Measurements from ENCODE around the gene SLC17A4. TPM values are rescaled to one million over a fixed set of nuclear protein-coding genes. Genes with fewer than 3 reads are reported as not detected.

SLC17A4 gene
- polyA plus RNA-seq, 2 of the 4 experiments (the other 2 are of a cell fraction) = 0.04 to 0.05 TPM

GRCh38 chr6:25750906-25751305 is 3.6 kb upstream of the SLC17A4 start (continued):
- TF ChIP-seq TP53 (CRISPR knock-in tag; IDR thresholded peaks at IDR 0.05) (no peak), ZFP36 (IDR thresholded peaks at IDR 0.05; ENCODE audit: borderline replicate concordance, partially characterized antibody) (no peak)

GRCh38 chr6:25753079-25753478 is 1.5 kb upstream of the SLC17A4 start:
- no peak overlapping the region for H3K4me2 ChIP-seq
- CTCF ChIA-PET = interaction anchor here (0.6 kb wide), 1 partner anchor 36 kb away, joined by 3 read pairs; no protein-coding TSS in a partner anchor
- no peak overlapping the region for H3K4me3 ChIP-seq
- no peak overlapping the region for H3K27ac ChIP-seq
- ATAC-seq = no peak
- POLR2A ChIA-PET = no interaction called here
- TF ChIP-seq JUN (IDR thresholded peaks at IDR 0.05) (no peak), EHF (CRISPR knock-in tag; IDR thresholded peaks at IDR 0.05) (no peak), TFCP2L1 (CRISPR knock-in tag; IDR thresholded peaks at IDR 0.05) (no peak), RFX5 (IDR thresholded peaks at IDR 0.05) (no peak), PHF8 (IDR thresholded peaks at IDR 0.05; ENCODE audit: borderline replicate concordance, low read depth) (no peak), CBX8 (IDR thresholded peaks at IDR 0.05) (no peak), ZC3H11A (IDR thresholded peaks at IDR 0.05) (no peak), MAFK (IDR thresholded peaks at IDR 0.05; ENCODE audit: partially characterized antibody) (no peak), MAZ (IDR thresholded peaks at IDR 0.05; ENCODE audit: borderline replicate concordance, low read depth, low read length) (no peak), MYC (IDR thresholded peaks at IDR 0.05; ENCODE audit: borderline replicate concordance, low read length) (no peak), NPAS2 (CRISPR knock-in tag; IDR thresholded peaks at IDR 0.05; ENCODE audit: borderline replicate concordance) (no peak), FOXS1 (CRISPR knock-in tag; IDR thresholded peaks at IDR 0.05) (no peak), HDAC2 (IDR thresholded peaks at IDR 0.05) (no peak), TP53 (CRISPR knock-in tag; IDR thresholded peaks at IDR 0.05) (no peak)
- TF ChIP-seq, protein P1, sequence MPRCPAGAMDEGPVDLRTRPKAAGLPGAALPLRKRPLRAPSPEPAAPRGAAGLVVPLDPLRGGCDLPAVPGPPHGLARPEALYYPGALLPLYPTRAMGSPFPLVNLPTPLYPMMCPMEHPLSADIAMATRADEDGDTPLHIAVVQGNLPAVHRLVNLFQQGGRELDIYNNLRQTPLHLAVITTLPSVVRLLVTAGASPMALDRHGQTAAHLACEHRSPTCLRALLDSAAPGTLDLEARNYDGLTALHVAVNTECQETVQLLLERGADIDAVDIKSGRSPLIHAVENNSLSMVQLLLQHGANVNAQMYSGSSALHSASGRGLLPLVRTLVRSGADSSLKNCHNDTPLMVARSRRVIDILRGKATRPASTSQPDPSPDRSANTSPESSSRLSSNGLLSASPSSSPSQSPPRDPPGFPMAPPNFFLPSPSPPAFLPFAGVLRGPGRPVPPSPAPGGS (IDR thresholded peaks at IDR 0.05) = no peak
- no peaks in the 10 kb centered on the region for H3K9me3 ChIP-seq
- FAIRE-seq = no peak
- DNase-seq (ENCODE audit: low read depth in 1 of 2, low spot score in 1 of 2) = no peak
- 0 out of 3 replicates have a peak, but pooled peaks cover 3% of the 10 kb centered on the region for H3K4me1 ChIP-seq

DNA sequence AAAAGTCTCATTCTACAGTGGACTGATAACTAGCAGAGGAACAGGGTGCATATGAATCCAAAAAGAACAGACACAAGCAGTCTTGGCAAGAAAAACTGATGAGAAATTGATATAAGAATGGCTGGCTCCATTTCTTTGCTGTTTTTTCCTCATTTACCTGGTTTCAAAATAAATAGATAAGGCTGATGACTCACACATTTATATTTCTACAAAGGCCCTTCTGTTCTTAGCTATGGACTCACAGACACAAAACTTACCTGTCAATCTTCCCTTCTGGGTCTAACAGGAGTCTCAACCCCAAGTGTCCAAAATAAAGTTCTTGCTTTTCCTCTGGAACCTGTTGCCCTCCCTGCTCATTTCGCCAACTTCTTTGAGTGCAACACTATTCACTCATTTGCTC is 941 bp downstream of the SLC17A4 start:
- CTCF ChIA-PET = no interaction called here
- ATAC-seq (no peak), DNase-seq (ENCODE audit: low read depth in 1 of 2, low spot score in 1 of 2) (no peak), FAIRE-seq (no peak)
- H3K4me3 ChIP-seq = no peak overlapping the region
- TF ChIP-seq HOXB5 (CRISPR knock-in tag; IDR thresholded peaks at IDR 0.05) (no peak), FOSL2 (IDR thresholded peaks at IDR 0.05) (no peak), FOSL2 (CRISPR knock-in tag; IDR thresholded peaks at IDR 0.05) (0 out of 2 replicates have a peak, but pooled peaks have one; percentile 10)
- 95% methylated on average over 1 of the region's 1 CpG for WGBS (ENCODE audit: missing lambda C conversion rate)
- H3K9me3 ChIP-seq = no peaks in the 10 kb centered on the region
- POLR2A ChIA-PET = no interaction called here
- no peak overlapping the region for H3K27ac ChIP-seq
- H3K4me2 ChIP-seq = no peak overlapping the region
- 0 out of 3 replicates have a peak, but pooled peaks cover 3% of the 10 kb centered on the region for H3K4me1 ChIP-seq

- DNase-seq (ENCODE audit: low read depth in 1 of 2, low spot score in 1 of 2) = no peak
- no peak for FAIRE-seq
- WGBS (ENCODE audit: missing lambda C conversion rate) = 65% methylated on average over 9 of the region's 9 CpGs
- Histone ChIP-seq H3K4me3 (no peak overlapping the region), H3K27ac (no peak overlapping the region), H3K4me2 (no peak overlapping the region), H3K4me1 (0 out of 3 replicates have a peak, but pooled peaks cover 3% of the 10 kb centered on the region), H3K9me3 (no peaks in the 10 kb centered on the region)
- ChIA-PET CTCF (no interaction called here), POLR2A (no interaction called here)
- ATAC-seq = no peak
- TF ChIP-seq CHD4 (IDR thresholded peaks at IDR 0.05; ENCODE audit: borderline replicate concordance) = no peak
- TF ChIP-seq EHMT2 (IDR thresholded peaks at IDR 0.05; ENCODE audit: low read depth) = no peak
- TF ChIP-seq NPAS2 (CRISPR knock-in tag; IDR thresholded peaks at IDR 0.05; ENCODE audit: borderline replicate concordance) = no peak
- TF ChIP-seq KDM5A (IDR thresholded peaks at IDR 0.05) = no peak
- no peak for TF ChIP-seq JUNB (IDR thresholded peaks at IDR 0.05)
- no peak for TF ChIP-seq TFCP2L1 (CRISPR knock-in tag; IDR thresholded peaks at IDR 0.05)
- TF ChIP-seq JUN (IDR thresholded peaks at IDR 0.05) = no peak
- TF ChIP-seq POLR2A (IDR thresholded peaks at IDR 0.05; ENCODE audit: low read length) = no peak
- TF ChIP-seq HOXA7 (CRISPR knock-in tag; IDR thresholded peaks at IDR 0.05) = no peak
- TF ChIP-seq, protein P1 (IDR thresholded peaks at IDR 0.05) = no peak
- TF ChIP-seq HDAC2 (IDR thresholded peaks at IDR 0.05) = no peak
- no peak for TF ChIP-seq RNF2 (IDR thresholded peaks at IDR 0.05; ENCODE audit: borderline replicate concordance, low read depth)
- TF ChIP-seq EHF (CRISPR knock-in tag; IDR thresholded peaks at IDR 0.05) = no peak
- no peak for TF ChIP-seq FOXS1 (CRISPR knock-in tag; IDR thresholded peaks at IDR 0.05)
- TF ChIP-seq MAFK (IDR thresholded peaks at IDR 0.05; ENCODE audit: partially characterized antibody) = no peak
- no peak for TF ChIP-seq ESRRA (IDR thresholded peaks at IDR 0.05; ENCODE audit: borderline replicate concordance, low read length)
- no peak for TF ChIP-seq GATA3 (IDR thresholded peaks at IDR 0.05; ENCODE audit: borderline replicate concordance)
These were observed 2.1 kb downstream of the SLC17A4 start for GRCh38 chr6:25756382-25757363.

Data from A549 (cell line).